ENCODE data around the gene PDE3A.

PDE3A gene

DNA sequence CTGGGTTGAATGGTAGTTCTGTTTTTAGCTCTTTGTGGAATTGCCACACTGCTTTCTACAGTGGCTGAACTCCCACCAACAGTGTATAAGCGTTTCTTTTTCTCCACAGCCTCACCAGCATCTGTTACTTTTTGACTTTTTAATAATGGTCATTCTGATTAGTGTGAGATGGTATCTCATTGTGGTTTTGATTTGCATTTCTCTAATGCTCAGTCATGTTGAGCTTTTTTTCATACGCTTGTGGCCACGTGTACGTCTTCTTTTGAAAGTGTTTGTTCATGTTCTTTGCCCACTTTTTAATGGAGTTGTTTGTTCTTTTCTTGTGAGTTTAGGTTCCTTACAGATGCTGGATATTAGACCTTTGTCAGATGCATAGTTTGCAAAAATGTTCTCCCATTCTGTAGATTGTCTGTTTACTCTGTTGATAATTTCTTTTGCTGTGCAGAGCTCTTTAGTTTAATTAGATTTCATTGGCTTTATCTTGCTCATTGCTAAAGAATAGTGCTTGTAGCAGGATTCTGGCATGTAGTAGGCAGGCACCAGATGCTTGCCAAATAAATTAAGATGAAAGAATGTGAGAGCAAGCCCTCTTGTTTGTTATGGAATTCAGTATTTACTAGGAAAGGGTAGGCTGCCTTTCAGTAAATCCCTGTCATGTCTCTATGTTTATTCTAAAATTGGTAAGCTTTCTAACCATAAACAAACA, 86.8 kb downstream of the PDE3A start:
- TF ChIP-seq, protein P1, sequence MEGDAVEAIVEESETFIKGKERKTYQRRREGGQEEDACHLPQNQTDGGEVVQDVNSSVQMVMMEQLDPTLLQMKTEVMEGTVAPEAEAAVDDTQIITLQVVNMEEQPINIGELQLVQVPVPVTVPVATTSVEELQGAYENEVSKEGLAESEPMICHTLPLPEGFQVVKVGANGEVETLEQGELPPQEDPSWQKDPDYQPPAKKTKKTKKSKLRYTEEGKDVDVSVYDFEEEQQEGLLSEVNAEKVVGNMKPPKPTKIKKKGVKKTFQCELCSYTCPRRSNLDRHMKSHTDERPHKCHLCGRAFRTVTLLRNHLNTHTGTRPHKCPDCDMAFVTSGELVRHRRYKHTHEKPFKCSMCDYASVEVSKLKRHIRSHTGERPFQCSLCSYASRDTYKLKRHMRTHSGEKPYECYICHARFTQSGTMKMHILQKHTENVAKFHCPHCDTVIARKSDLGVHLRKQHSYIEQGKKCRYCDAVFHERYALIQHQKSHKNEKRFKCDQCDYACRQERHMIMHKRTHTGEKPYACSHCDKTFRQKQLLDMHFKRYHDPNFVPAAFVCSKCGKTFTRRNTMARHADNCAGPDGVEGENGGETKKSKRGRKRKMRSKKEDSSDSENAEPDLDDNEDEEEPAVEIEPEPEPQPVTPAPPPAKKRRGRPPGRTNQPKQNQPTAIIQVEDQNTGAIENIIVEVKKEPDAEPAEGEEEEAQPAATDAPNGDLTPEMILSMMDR (IDR thresholded peaks at IDR 0.05; ENCODE audit: low read depth, low read length), result no peak
- peak; percentile 17 for DNase-seq (ENCODE audit: low read depth, low spot score)
- in situ Hi-C loops (cut with HindIII; ENCODE audit: low sequenced_read_pairs), result no loop called here
- H3K4me3 ChIP-seq (ENCODE audit: low read depth, low read length), result no peak overlapping the region

DNA sequence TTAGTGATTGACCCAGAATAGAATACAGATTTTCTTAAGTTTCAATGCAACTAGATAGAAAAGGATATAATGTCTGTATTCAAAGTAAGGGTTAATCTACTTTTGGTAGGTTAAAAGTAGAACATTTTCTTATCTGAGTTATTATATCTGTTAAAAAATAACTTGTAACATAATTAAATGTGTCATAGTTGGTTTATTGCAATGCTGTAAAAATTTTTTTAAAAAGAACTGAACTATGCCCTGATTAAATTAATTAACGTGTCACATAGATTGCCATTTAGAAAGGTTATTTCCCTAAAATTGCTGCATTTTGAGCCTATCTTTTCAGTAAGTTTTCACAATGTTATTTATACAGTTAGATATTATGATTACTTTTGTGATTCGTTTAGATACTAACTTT, 89.2 kb downstream of the PDE3A start:
- TF ChIP-seq, protein P1 (IDR thresholded peaks at IDR 0.05; ENCODE audit: low read depth, low read length), result no peak
- in situ Hi-C loops (cut with HindIII; ENCODE audit: low sequenced_read_pairs), result no loop called here
- DNase-seq (ENCODE audit: low read depth, low spot score), result no peak
- no peak overlapping the region for H3K4me3 ChIP-seq (ENCODE audit: low read depth, low read length)

DNA sequence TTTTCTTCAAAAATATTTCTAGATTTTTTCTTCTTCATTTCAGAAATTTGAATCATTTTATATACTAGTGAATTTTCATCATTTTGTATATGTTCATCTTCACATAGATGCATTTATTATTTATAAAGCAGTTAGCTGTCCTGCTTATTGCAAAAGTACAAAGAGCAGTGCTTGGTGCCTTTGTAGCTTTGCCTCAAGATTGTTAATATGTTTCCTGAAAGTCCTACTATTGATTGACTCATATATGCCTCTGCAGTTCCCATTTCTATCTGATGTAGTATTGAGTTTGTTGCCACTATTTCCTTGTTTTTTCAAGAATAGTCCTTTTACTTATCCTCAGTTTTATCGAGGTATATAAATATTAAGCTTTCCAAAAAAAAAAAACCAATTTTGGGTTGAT, 89.7 kb downstream of the PDE3A start:
- in situ Hi-C loops (cut with HindIII; ENCODE audit: low sequenced_read_pairs), result no loop called here
- no peak for DNase-seq (ENCODE audit: low read depth, low spot score)
- H3K4me3 ChIP-seq (ENCODE audit: low read depth, low read length), result no peak overlapping the region
- TF ChIP-seq, protein P1 (IDR thresholded peaks at IDR 0.05; ENCODE audit: low read depth, low read length), result no peak

- TF ChIP-seq, protein P1 (IDR thresholded peaks at IDR 0.05; ENCODE audit: low read depth, low read length), result no peak
- H3K4me3 ChIP-seq (ENCODE audit: low read depth, low read length), result no peak overlapping the region
- in situ Hi-C loops (cut with HindIII; ENCODE audit: low sequenced_read_pairs), result no loop called here
- no peak for DNase-seq (ENCODE audit: low read depth, low spot score)
Observed at GRCh38 chr12:20459920-20460319, 91.6 kb downstream of the PDE3A start.

GRCh38 chr12:20460956-20461355, 92.6 kb downstream of the PDE3A start:
- TF ChIP-seq, protein P1 (IDR thresholded peaks at IDR 0.05; ENCODE audit: low read depth, low read length), result no peak
- DNase-seq (ENCODE audit: low read depth, low spot score), result no peak
- in situ Hi-C loops (cut with HindIII; ENCODE audit: low sequenced_read_pairs), result no loop called here
- no peak overlapping the region for H3K4me3 ChIP-seq (ENCODE audit: low read depth, low read length)

GRCh38 chr12:20463913-20464524, 95.7 kb downstream of the PDE3A start:
- no peak overlapping the region for H3K4me3 ChIP-seq (ENCODE audit: low read depth, low read length)
- TF ChIP-seq, protein P1 (IDR thresholded peaks at IDR 0.05; ENCODE audit: low read depth, low read length), result peak; percentile 61
- in situ Hi-C loops (cut with HindIII; ENCODE audit: low sequenced_read_pairs), result no loop called here
- DNase-seq (ENCODE audit: low read depth, low spot score), result peak; percentile 26
